ENCODE measurements around the gene STXBP4. TPM values are rescaled to one million over a fixed set of nuclear protein-coding genes. Genes with fewer than 3 reads are reported as not detected.

STXBP4 gene
- total RNA-seq, 4 donors from 2014 or later: 2.8 to 10.3 (median 5.6) TPM

- intact Hi-C loops (cut with DNase I; ENCODE audit: low total_unique reads): no loop called here
- 84 to 90% methylated on average over 6 of the region's 6 CpGs for WGBS, 2 donors
- TF ChIP-seq POLR2A (IDR thresholded peaks at IDR 0.05) (no peak), CTCF (IDR thresholded peaks at IDR 0.05) (no peak)
- no peak overlapping the region for H3K4me3 ChIP-seq (ENCODE audit: low read depth, poor library complexity, severe bottlenecking)
- no peak for DNase-seq (ENCODE audit: low spot score in 2 of 2)
These were observed 207.3 kb downstream of the STXBP4 start for GRCh38 chr17:55175788-55176427.

GRCh38 chr17:55177159-55177854, 208.7 kb downstream of the STXBP4 start:
- TF ChIP-seq POLR2A (IDR thresholded peaks at IDR 0.05) (no peak), CTCF (IDR thresholded peaks at IDR 0.05) (no peak)
- WGBS, 2 donors: 53% methylated on average over 3 of the region's 3 CpGs
- no peak overlapping the region for H3K4me3 ChIP-seq (ENCODE audit: low read depth, poor library complexity, severe bottlenecking)
- intact Hi-C loops (cut with DNase I; ENCODE audit: low total_unique reads): no loop called here
- DNase-seq (ENCODE audit: low spot score in 2 of 2): no peak

- no peak overlapping the region for H3K4me3 ChIP-seq (ENCODE audit: low read depth, poor library complexity, severe bottlenecking)
- DNase-seq (ENCODE audit: low spot score in 2 of 2): no peak
- TF ChIP-seq CTCF (IDR thresholded peaks at IDR 0.05) (no peak), POLR2A (IDR thresholded peaks at IDR 0.05) (no peak)
- intact Hi-C loops (cut with DNase I; ENCODE audit: low total_unique reads): no loop called here
- 57 to 60% methylated on average over 2 of the region's 2 CpGs for WGBS, 2 donors
These were observed 209.3 kb downstream of the STXBP4 start for GRCh38 chr17:55177855-55178217.

- intact Hi-C loops (cut with DNase I; ENCODE audit: low total_unique reads): no loop called here
- no peak for DNase-seq (ENCODE audit: low spot score in 2 of 2)
- no peak for TF ChIP-seq CTCF (IDR thresholded peaks at IDR 0.05)
- TF ChIP-seq POLR2A (IDR thresholded peaks at IDR 0.05): no peak
- WGBS, 2 donors: 28 to 34% methylated on average over 8 of the region's 8 CpGs
- no peak overlapping the region for H3K4me3 ChIP-seq (ENCODE audit: low read depth, poor library complexity, severe bottlenecking)
These were observed 218.6 kb downstream of the STXBP4 start for GRCh38 chr17:55186937-55187770.

- TF ChIP-seq CTCF (IDR thresholded peaks at IDR 0.05): no peak
- no peak for TF ChIP-seq POLR2A (IDR thresholded peaks at IDR 0.05)
These were observed 222.2 kb downstream of the STXBP4 start for GRCh38 chr17:55190748-55191147.

More at GRCh38 chr17:55190748-55191147, 222.2 kb downstream of the STXBP4 start:
- intact Hi-C loops (cut with DNase I; ENCODE audit: low total_unique reads): no loop called here
- no peak overlapping the region for H3K4me3 ChIP-seq (ENCODE audit: low read depth, poor library complexity, severe bottlenecking)
- WGBS, 2 donors: 80 to 85% methylated on average over 2 of the region's 2 CpGs
- DNase-seq (ENCODE audit: low spot score in 2 of 2): no peak

Measured in lower leg skin (tissue), 4 donors.